ENCODE data around the gene BLID. TPM values are rescaled to one million over a fixed set of nuclear protein-coding genes. Genes with fewer than 3 reads are reported as not detected.

Gene BLID
- total RNA-seq, 1 experiment from 2014 or later: not detected

DNA sequence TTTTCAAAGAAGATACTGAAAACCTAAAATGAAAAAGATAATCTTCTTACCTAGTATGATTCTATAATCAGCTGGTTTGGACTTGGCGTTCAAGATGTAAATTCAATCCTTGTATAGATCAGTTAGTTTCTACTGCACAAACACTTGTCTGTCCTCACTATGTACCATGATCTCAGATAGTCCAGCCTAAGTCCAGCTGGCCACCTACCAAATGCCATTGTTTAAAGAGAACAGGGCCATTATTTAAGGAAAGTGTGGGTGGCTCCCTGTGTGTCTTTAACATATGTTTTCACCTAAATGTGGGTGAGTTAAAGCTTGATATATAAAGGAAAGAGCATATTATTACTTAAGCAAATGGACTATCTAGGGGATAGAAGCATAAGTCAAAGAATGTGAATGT, 38.6 kb downstream of the BLID start:
- TF ChIP-seq, protein P1, sequence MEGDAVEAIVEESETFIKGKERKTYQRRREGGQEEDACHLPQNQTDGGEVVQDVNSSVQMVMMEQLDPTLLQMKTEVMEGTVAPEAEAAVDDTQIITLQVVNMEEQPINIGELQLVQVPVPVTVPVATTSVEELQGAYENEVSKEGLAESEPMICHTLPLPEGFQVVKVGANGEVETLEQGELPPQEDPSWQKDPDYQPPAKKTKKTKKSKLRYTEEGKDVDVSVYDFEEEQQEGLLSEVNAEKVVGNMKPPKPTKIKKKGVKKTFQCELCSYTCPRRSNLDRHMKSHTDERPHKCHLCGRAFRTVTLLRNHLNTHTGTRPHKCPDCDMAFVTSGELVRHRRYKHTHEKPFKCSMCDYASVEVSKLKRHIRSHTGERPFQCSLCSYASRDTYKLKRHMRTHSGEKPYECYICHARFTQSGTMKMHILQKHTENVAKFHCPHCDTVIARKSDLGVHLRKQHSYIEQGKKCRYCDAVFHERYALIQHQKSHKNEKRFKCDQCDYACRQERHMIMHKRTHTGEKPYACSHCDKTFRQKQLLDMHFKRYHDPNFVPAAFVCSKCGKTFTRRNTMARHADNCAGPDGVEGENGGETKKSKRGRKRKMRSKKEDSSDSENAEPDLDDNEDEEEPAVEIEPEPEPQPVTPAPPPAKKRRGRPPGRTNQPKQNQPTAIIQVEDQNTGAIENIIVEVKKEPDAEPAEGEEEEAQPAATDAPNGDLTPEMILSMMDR (IDR thresholded peaks at IDR 0.05; ENCODE audit: insufficient read depth in 1 of 2, low read depth in 1 of 2, low read length in 1 of 2, severe bottlenecking in 1 of 2, unreplicated experiment in 1 of 2): no peak
- Histone ChIP-seq H3K27me3 (replicated peaks; ENCODE audit: control insufficient read depth, insufficient read depth, low read length) (no peaks in the 10 kb centered on the region), H3K4me3 (ENCODE audit: low read depth, low read length) (no peak overlapping the region), H3K9me3 (no peaks in the 10 kb centered on the region), H3K4me1 (no peaks in the 10 kb centered on the region), H3K36me3 (ENCODE audit: control insufficient read depth, insufficient read depth, low read length) (no peaks in the 10 kb centered on the region)
- no peaks in the 10 kb centered on the region for H3K27me3 Mint-ChIP-seq (ENCODE audit: insufficient read depth, unreplicated experiment)
- no peak overlapping the region for H3K4me3 Mint-ChIP-seq (ENCODE audit: unreplicated experiment)
- CTCF ChIA-PET: no interaction called here
- POLR2A ChIA-PET: no interaction called here
- no peak overlapping the region for H3K27ac Mint-ChIP-seq (ENCODE audit: unreplicated experiment)
- no TSS peak for BruUV-seq (replicated peaks)
- H3K36me3 Mint-ChIP-seq (ENCODE audit: insufficient read depth, unreplicated experiment): no peaks in the 10 kb centered on the region
- H3K4me1 Mint-ChIP-seq (ENCODE audit: low read depth, unreplicated experiment): no peaks in the 10 kb centered on the region
- DNase-seq: no peak
- H3K9me3 Mint-ChIP-seq (ENCODE audit: unreplicated experiment): no peaks in the 10 kb centered on the region
- intact Hi-C loops (cut with micrococcal nuclease; ENCODE audit: unreplicated experiment): no loop called here

DNA sequence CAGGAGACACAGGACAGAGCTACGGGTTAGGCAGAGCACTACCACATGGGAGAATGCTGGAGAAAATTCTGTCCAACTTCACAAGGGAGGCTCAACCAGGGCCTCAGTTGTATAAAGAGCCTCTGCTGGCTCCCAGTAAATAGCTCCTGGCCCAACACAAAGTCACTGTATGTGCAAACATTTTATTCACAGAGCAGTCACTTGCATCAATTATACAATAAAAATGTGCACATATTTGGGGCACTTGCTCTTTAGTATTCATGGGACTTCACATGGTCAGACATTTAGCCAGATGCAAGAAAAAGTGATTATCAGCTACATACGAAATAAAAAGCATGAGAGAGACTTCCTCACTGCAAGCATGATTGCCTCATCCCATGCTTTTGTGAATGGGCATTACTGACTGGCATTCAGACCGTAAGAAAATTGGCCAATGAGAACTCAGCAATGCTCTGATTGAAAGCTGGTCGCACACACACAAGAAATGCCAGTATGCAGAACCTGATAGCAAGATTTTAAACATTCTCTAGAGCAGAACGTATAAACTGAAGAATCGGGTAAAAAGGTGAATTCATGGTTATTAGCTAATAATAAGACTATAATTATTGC, 39.4 kb downstream of the BLID start:
- no peak overlapping the region for H3K4me3 ChIP-seq (ENCODE audit: low read depth, low read length)
- Mint-ChIP-seq H3K36me3 (ENCODE audit: insufficient read depth, unreplicated experiment) (no peaks in the 10 kb centered on the region), H3K9me3 (ENCODE audit: unreplicated experiment) (no peaks in the 10 kb centered on the region), H3K4me3 (ENCODE audit: unreplicated experiment) (no peak overlapping the region), H3K27me3 (ENCODE audit: insufficient read depth, unreplicated experiment) (no peaks in the 10 kb centered on the region), H3K27ac (ENCODE audit: unreplicated experiment) (no peak overlapping the region), H3K4me1 (ENCODE audit: low read depth, unreplicated experiment) (no peaks in the 10 kb centered on the region)
- no peaks in the 10 kb centered on the region for H3K36me3 ChIP-seq (ENCODE audit: control insufficient read depth, insufficient read depth, low read length)
- CTCF ChIA-PET: no interaction called here
- POLR2A ChIA-PET: no interaction called here
- no peaks in the 10 kb centered on the region for H3K4me1 ChIP-seq
- intact Hi-C loops (cut with micrococcal nuclease; ENCODE audit: unreplicated experiment): no loop called here
- no peaks in the 10 kb centered on the region for H3K9me3 ChIP-seq
- DNase-seq: no peak
- H3K27me3 ChIP-seq (replicated peaks; ENCODE audit: control insufficient read depth, insufficient read depth, low read length): no peaks in the 10 kb centered on the region
- BruUV-seq (replicated peaks): no TSS peak
- TF ChIP-seq, protein P1 (IDR thresholded peaks at IDR 0.05; ENCODE audit: insufficient read depth in 1 of 2, low read depth in 1 of 2, low read length in 1 of 2, severe bottlenecking in 1 of 2, unreplicated experiment in 1 of 2): no peak

DNA sequence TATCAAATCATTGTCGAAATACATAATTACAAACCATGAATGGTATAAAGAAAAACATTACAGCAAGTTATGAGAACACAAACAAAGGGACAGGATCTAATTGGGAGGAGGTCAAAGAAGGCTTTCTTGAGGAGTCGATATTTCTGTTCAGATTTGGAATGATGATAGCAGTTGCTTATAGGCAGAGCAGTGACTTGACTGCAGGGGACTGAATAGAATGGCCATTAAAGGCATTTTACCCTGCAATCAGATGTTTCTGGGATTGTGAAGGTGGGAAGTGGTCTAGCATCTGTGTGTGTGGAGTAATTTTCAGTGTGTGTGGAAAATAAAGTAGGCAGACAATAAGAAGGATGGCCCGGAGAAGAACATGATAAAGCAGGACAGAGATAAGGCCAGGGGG, 41.0 kb downstream of the BLID start:
- TF ChIP-seq, protein P1 (IDR thresholded peaks at IDR 0.05; ENCODE audit: insufficient read depth in 1 of 2, low read depth in 1 of 2, low read length in 1 of 2, severe bottlenecking in 1 of 2, unreplicated experiment in 1 of 2): no peak
- intact Hi-C loops (cut with micrococcal nuclease; ENCODE audit: unreplicated experiment): no loop called here
- Mint-ChIP-seq H3K4me3 (ENCODE audit: unreplicated experiment) (no peak overlapping the region), H3K36me3 (ENCODE audit: insufficient read depth, unreplicated experiment) (no peaks in the 10 kb centered on the region), H3K9me3 (ENCODE audit: unreplicated experiment) (no peaks in the 10 kb centered on the region), H3K27me3 (ENCODE audit: insufficient read depth, unreplicated experiment) (no peaks in the 10 kb centered on the region), H3K4me1 (ENCODE audit: low read depth, unreplicated experiment) (no peaks in the 10 kb centered on the region), H3K27ac (ENCODE audit: unreplicated experiment) (no peak overlapping the region)
- DNase-seq: no peak
- Histone ChIP-seq H3K4me1 (no peaks in the 10 kb centered on the region), H3K27me3 (replicated peaks; ENCODE audit: control insufficient read depth, insufficient read depth, low read length) (no peaks in the 10 kb centered on the region), H3K36me3 (ENCODE audit: control insufficient read depth, insufficient read depth, low read length) (no peaks in the 10 kb centered on the region), H3K4me3 (ENCODE audit: low read depth, low read length) (no peak overlapping the region), H3K9me3 (no peaks in the 10 kb centered on the region)
- ChIA-PET CTCF (no interaction called here), POLR2A (no interaction called here)
- BruUV-seq (replicated peaks): no TSS peak
